Measurements from ENCODE around the gene NEAT1. TPM values are rescaled to one million over a fixed set of nuclear protein-coding genes. Genes with fewer than 3 reads are reported as not detected.

Gene NEAT1
- total and polyA plus RNA-seq, 9 of the 15 experiments (the other 6 are each of a cell fraction or from before 2014, with no cell fraction given): 20.1 to 389 (median 62.8) TPM

DNA sequence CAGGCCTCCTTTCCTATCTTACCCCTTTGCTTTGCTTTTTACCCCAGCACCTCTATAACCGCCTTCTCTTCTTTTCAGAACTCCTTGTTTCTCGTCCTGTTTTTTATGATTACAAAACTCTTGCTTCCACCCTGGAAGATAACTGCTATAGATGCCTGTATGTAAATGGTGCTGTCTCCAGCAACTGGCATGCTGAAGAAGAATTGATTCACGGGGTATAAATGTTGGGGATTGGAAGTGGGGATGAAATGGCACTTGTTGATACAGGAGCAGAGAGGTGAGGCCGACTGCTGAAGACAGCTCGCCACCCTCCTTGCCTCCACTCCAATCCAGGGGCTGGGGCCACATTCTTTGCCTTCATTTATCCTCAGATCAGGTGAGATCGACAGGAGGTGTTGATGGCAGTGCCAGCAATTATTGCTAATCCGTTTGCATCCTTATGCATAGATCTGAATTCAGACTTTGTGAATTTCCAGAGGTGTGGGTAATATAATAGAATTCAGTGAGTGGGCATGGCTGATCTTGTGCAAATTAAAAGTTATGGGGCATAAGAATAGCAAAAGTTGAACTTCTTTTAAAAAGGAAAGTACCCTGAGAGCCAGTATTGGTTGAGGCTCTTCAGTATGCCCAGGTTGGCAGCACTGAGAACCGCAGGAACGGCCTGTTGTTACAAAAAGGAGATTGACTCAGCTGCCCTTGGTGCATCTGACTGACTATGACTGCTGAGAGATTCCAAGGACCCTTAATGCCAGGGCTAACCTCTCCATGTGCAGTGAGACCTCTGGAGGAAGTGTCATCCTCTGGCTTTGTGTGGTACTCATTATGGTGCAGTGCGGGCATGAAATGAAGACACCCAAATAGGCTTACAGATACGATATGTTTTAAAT lies 5.3 kb downstream of the NEAT1 start (continued):
- TF ChIP-seq, protein P1, sequence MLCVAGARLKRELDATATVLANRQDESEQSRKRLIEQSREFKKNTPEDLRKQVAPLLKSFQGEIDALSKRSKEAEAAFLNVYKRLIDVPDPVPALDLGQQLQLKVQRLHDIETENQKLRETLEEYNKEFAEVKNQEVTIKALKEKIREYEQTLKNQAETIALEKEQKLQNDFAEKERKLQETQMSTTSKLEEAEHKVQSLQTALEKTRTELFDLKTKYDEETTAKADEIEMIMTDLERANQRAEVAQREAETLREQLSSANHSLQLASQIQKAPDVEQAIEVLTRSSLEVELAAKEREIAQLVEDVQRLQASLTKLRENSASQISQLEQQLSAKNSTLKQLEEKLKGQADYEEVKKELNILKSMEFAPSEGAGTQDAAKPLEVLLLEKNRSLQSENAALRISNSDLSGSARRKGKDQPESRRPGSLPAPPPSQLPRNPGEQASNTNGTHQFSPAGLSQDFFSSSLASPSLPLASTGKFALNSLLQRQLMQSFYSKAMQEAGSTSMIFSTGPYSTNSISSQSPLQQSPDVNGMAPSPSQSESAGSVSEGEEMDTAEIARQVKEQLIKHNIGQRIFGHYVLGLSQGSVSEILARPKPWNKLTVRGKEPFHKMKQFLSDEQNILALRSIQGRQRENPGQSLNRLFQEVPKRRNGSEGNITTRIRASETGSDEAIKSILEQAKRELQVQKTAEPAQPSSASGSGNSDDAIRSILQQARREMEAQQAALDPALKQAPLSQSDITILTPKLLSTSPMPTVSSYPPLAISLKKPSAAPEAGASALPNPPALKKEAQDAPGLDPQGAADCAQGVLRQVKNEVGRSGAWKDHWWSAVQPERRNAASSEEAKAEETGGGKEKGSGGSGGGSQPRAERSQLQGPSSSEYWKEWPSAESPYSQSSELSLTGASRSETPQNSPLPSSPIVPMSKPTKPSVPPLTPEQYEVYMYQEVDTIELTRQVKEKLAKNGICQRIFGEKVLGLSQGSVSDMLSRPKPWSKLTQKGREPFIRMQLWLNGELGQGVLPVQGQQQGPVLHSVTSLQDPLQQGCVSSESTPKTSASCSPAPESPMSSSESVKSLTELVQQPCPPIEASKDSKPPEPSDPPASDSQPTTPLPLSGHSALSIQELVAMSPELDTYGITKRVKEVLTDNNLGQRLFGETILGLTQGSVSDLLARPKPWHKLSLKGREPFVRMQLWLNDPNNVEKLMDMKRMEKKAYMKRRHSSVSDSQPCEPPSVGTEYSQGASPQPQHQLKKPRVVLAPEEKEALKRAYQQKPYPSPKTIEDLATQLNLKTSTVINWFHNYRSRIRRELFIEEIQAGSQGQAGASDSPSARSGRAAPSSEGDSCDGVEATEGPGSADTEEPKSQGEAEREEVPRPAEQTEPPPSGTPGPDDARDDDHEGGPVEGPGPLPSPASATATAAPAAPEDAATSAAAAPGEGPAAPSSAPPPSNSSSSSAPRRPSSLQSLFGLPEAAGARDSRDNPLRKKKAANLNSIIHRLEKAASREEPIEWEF (CRISPR knock-in tag; IDR thresholded peaks at IDR 0.05): 0 out of 2 replicates have a peak, but pooled peaks have one; percentile 0
- TF ChIP-seq HDAC2 (IDR thresholded peaks at IDR 0.05) (no peak), NELFE (IDR thresholded peaks at IDR 0.05; ENCODE audit: insufficient read depth, insufficient read length) (no peak), MCM7 (IDR thresholded peaks at IDR 0.05) (no peak), ZC3H11A (IDR thresholded peaks at IDR 0.05; ENCODE audit: low read depth, low read length) (no peak), SIN3B (IDR thresholded peaks at IDR 0.05; ENCODE audit: low read depth) (no peak), MYNN (IDR thresholded peaks at IDR 0.05) (peak; percentile 74), MYNN (CRISPR knock-in tag; IDR thresholded peaks at IDR 0.05) (no peak), ZNF583 (CRISPR knock-in tag; IDR thresholded peaks at IDR 0.05) (no peak), KAT7 (CRISPR knock-in tag; IDR thresholded peaks at IDR 0.05; ENCODE audit: borderline replicate concordance) (peak; percentile 8; the same call in 1 of the 2 replicates), MED1 (CRISPR knock-in tag; IDR thresholded peaks at IDR 0.05; ENCODE audit: borderline replicate concordance) (peak; percentile 80; the same call in 1 of the 2 replicates), OTX1 (CRISPR knock-in tag; IDR thresholded peaks at IDR 0.05) (peak; percentile 97; the same call in 1 of the 2 replicates), GABPB1 (CRISPR knock-in tag; IDR thresholded peaks at IDR 0.05) (0 out of 2 replicates have a peak, but pooled peaks have one; percentile 39), ZZZ3 (IDR thresholded peaks at IDR 0.05) (no peak), HDAC8 (tag; IDR thresholded peaks at IDR 0.05) (no peak)
- TF ChIP-seq, protein P2, sequence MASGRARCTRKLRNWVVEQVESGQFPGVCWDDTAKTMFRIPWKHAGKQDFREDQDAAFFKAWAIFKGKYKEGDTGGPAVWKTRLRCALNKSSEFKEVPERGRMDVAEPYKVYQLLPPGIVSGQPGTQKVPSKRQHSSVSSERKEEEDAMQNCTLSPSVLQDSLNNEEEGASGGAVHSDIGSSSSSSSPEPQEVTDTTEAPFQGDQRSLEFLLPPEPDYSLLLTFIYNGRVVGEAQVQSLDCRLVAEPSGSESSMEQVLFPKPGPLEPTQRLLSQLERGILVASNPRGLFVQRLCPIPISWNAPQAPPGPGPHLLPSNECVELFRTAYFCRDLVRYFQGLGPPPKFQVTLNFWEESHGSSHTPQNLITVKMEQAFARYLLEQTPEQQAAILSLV (tag; IDR thresholded peaks at IDR 0.05): no peak
- TF ChIP-seq, protein P3, sequence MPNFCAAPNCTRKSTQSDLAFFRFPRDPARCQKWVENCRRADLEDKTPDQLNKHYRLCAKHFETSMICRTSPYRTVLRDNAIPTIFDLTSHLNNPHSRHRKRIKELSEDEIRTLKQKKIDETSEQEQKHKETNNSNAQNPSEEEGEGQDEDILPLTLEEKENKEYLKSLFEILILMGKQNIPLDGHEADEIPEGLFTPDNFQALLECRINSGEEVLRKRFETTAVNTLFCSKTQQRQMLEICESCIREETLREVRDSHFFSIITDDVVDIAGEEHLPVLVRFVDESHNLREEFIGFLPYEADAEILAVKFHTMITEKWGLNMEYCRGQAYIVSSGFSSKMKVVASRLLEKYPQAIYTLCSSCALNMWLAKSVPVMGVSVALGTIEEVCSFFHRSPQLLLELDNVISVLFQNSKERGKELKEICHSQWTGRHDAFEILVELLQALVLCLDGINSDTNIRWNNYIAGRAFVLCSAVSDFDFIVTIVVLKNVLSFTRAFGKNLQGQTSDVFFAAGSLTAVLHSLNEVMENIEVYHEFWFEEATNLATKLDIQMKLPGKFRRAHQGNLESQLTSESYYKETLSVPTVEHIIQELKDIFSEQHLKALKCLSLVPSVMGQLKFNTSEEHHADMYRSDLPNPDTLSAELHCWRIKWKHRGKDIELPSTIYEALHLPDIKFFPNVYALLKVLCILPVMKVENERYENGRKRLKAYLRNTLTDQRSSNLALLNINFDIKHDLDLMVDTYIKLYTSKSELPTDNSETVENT (CRISPR knock-in tag; IDR thresholded peaks at IDR 0.05): no peak
- TF ChIP-seq, protein P4, sequence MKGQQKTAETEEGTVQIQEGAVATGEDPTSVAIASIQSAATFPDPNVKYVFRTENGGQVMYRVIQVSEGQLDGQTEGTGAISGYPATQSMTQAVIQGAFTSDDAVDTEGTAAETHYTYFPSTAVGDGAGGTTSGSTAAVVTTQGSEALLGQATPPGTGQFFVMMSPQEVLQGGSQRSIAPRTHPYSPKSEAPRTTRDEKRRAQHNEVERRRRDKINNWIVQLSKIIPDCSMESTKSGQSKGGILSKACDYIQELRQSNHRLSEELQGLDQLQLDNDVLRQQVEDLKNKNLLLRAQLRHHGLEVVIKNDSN (CRISPR knock-in tag; IDR thresholded peaks at IDR 0.05): no peak

Data from K562 (cell line).